Measurements from ENCODE around the gene LY6G6C.

LY6G6C gene

GRCh38 chr6:31701666-31702404, 19.7 kb downstream of the LY6G6C start:
- Histone ChIP-seq H3K9ac (ENCODE audit: low read length) (peak overlapping the region; percentile 76), H3K27ac (ENCODE audit: low read depth, low read length) (no peak overlapping the region), H3K4me3 (ENCODE audit: low read depth, low read length) (peak overlapping the region; percentile 70), H3K9me3 (ENCODE audit: control insufficient read depth, insufficient read depth, low read depth, low read length) (no peaks in the 10 kb centered on the region), H3K36me3 (ENCODE audit: control insufficient read depth, insufficient read depth, low read length) (peaks cover 15% of the 10 kb centered on the region), H3K4me1 (ENCODE audit: control insufficient read depth, insufficient read depth, low read length) (peaks cover 7% of the 10 kb centered on the region), H3K27me3 (ENCODE audit: control insufficient read depth, insufficient read depth, low read length) (no peaks in the 10 kb centered on the region)

GRCh38 chr6:31700740-31701401, 20.7 kb downstream of the LY6G6C start:
- no peak overlapping the region for H3K27ac ChIP-seq (ENCODE audit: low read depth, low read length)
- H3K36me3 ChIP-seq (ENCODE audit: control insufficient read depth, insufficient read depth, low read length): peaks cover 19% of the 10 kb centered on the region
- H3K9me3 ChIP-seq (ENCODE audit: control insufficient read depth, insufficient read depth, low read depth, low read length): no peaks in the 10 kb centered on the region
- H3K4me3 ChIP-seq (ENCODE audit: low read depth, low read length): no peak overlapping the region
- no peaks in the 10 kb centered on the region for H3K27me3 ChIP-seq (ENCODE audit: control insufficient read depth, insufficient read depth, low read length)
- no peak overlapping the region for H3K9ac ChIP-seq (ENCODE audit: low read length)
- H3K4me1 ChIP-seq (ENCODE audit: control insufficient read depth, insufficient read depth, low read length): peaks cover 7% of the 10 kb centered on the region

DNA sequence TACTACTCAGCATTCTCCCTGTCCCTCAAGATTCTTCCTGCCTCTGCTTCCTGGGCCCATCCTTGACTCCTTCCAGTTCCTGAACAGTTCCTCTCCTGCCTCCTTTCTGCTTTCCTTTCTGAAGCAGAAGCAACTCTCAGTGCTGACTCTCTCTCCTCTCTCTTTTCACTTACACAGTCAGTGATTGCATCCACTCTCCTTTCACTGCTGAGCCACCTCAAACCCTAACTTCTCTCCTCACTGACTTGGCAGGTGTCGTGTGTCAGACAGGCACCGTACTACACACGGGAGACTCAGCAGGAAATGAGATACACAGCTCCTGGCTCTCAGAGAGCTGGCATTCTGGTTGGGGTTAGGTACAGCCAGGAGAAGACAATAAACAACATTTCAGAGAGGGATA, 24.0 kb downstream of the LY6G6C start:
- peaks cover 7% of the 10 kb centered on the region for H3K4me1 ChIP-seq (ENCODE audit: control insufficient read depth, insufficient read depth, low read length)
- no peak overlapping the region for H3K9ac ChIP-seq (ENCODE audit: low read length)
- no peaks in the 10 kb centered on the region for H3K9me3 ChIP-seq (ENCODE audit: control insufficient read depth, insufficient read depth, low read depth, low read length)
- H3K27me3 ChIP-seq (ENCODE audit: control insufficient read depth, insufficient read depth, low read length): no peaks in the 10 kb centered on the region
- no peak overlapping the region for H3K4me3 ChIP-seq (ENCODE audit: low read depth, low read length)
- peaks cover 39% of the 10 kb centered on the region for H3K36me3 ChIP-seq (ENCODE audit: control insufficient read depth, insufficient read depth, low read length)
- no peak overlapping the region for H3K27ac ChIP-seq (ENCODE audit: low read depth, low read length)

DNA sequence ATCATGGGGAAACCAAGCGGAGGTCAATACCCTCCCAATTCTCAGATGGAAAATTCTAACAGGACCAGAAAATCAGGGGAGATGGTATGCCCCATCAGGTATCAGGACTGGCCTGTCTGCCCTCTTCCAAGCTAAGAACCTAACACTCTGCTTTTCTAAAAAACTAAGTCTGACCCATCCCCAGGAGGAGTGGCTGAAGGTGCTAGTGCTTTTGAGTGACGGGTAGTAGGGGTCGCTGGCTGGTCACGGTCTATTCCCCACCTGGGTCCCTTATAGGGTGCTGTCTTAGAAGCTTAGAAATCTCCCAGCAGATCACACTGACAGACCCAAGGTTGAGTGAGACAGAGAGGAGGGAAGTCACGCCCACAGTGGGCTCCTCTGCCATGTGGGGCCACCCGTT, 28.0 kb downstream of the LY6G6C start:
- Histone ChIP-seq H3K4me1 (ENCODE audit: control insufficient read depth, insufficient read depth, low read length) (peaks cover 7% of the 10 kb centered on the region; the same call in 1 of the 2 replicates), H3K27ac (ENCODE audit: low read depth, low read length) (no peak overlapping the region), H3K4me3 (ENCODE audit: low read depth, low read length) (no peak overlapping the region), H3K9me3 (ENCODE audit: control insufficient read depth, insufficient read depth, low read depth, low read length) (no peaks in the 10 kb centered on the region), H3K27me3 (ENCODE audit: control insufficient read depth, insufficient read depth, low read length) (no peaks in the 10 kb centered on the region), H3K36me3 (ENCODE audit: control insufficient read depth, insufficient read depth, low read length) (peaks cover 64% of the 10 kb centered on the region), H3K9ac (ENCODE audit: low read length) (no peak overlapping the region)

DNA sequence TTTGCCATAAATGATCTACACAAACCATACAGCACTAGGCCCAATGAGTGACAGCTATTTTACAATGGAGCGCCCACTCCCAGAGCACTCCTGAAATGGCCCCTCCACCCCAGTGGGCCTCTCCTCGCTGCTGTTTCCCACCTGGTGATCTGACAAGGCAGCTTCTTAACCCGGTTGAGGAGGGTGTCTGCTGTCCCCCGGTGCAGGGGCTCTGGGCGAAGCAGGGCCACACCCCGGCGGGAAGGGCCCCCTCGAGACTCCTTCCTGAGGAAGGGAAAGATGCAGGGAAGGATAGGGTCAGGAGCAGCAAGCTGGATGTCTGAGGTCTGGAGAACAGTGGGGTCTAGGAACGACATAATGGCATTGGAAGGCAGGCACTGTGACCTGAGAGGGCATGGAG, 28.7 kb downstream of the LY6G6C start:
- H3K4me1 ChIP-seq (ENCODE audit: control insufficient read depth, insufficient read depth, low read length): peaks cover 7% of the 10 kb centered on the region; the same call in 1 of the 2 replicates
- H3K4me3 ChIP-seq (ENCODE audit: low read depth, low read length): no peak overlapping the region
- H3K9ac ChIP-seq (ENCODE audit: low read length): no peak overlapping the region
- peaks cover 71% of the 10 kb centered on the region for H3K36me3 ChIP-seq (ENCODE audit: control insufficient read depth, insufficient read depth, low read length)
- H3K27me3 ChIP-seq (ENCODE audit: control insufficient read depth, insufficient read depth, low read length): no peaks in the 10 kb centered on the region
- no peak overlapping the region for H3K27ac ChIP-seq (ENCODE audit: low read depth, low read length)
- H3K9me3 ChIP-seq (ENCODE audit: control insufficient read depth, insufficient read depth, low read depth, low read length): no peaks in the 10 kb centered on the region

DNA sequence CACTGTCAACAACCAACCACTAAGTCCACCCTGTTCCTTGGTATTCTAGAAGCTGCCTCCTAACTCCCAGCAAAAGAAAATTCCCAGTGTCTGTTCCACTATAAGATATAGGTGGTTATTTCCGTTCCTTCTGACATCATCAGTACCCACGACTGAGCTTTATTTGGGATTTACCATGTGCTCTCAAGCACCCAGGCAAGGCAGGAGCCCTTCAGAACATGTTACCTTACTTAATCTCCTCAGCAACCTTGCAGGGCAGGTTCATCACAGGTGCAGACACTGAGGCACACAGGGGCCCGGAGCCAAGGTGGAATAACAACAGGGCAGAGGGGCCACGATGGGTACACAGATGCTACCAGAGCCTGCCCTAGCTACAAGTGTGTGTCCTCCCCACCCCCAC, 29.2 kb downstream of the LY6G6C start:
- Histone ChIP-seq H3K27me3 (ENCODE audit: control insufficient read depth, insufficient read depth, low read length) (no peaks in the 10 kb centered on the region), H3K36me3 (ENCODE audit: control insufficient read depth, insufficient read depth, low read length) (peaks cover 72% of the 10 kb centered on the region), H3K9ac (ENCODE audit: low read length) (no peak overlapping the region), H3K4me3 (ENCODE audit: low read depth, low read length) (no peak overlapping the region), H3K27ac (ENCODE audit: low read depth, low read length) (no peak overlapping the region), H3K9me3 (ENCODE audit: control insufficient read depth, insufficient read depth, low read depth, low read length) (no peaks in the 10 kb centered on the region), H3K4me1 (ENCODE audit: control insufficient read depth, insufficient read depth, low read length) (peaks cover 7% of the 10 kb centered on the region; the same call in 1 of the 2 replicates)

DNA sequence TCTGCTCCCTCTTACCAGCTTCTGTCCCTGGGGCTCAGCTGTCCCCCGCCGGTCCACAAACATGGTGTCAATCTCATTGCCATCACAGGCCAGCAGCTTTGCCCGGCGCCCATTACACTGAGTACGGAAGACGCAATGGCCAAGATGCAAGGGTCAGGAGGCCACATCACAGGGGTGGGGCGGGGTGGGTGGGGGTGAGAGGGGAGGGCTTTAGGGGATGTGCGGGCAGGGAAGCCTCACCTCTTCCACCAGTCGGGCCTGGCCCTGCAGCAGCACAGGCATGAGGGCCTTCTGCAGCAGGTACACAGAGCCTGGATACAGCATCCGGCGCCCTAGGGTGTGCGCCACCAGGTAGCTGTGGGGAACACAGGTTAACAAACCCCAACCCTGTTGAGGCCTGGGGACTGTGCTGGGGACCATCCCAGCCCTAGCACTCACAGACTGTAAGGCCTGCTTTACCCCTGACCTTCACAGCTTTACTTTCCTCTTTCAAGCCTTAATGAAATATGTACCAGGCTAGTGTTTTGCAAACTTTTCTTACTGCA, 29.9 kb downstream of the LY6G6C start:
- peaks cover 7% of the 10 kb centered on the region; the same call in 1 of the 2 replicates for H3K4me1 ChIP-seq (ENCODE audit: control insufficient read depth, insufficient read depth, low read length)
- H3K9ac ChIP-seq (ENCODE audit: low read length): no peak overlapping the region
- H3K36me3 ChIP-seq (ENCODE audit: control insufficient read depth, insufficient read depth, low read length): peaks cover 72% of the 10 kb centered on the region
- no peaks in the 10 kb centered on the region for H3K27me3 ChIP-seq (ENCODE audit: control insufficient read depth, insufficient read depth, low read length)
- H3K4me3 ChIP-seq (ENCODE audit: low read depth, low read length): no peak overlapping the region
- no peak overlapping the region for H3K27ac ChIP-seq (ENCODE audit: low read depth, low read length)
- no peaks in the 10 kb centered on the region for H3K9me3 ChIP-seq (ENCODE audit: control insufficient read depth, insufficient read depth, low read depth, low read length)

- Histone ChIP-seq H3K4me3 (ENCODE audit: low read depth, low read length) (no peak overlapping the region), H3K27me3 (ENCODE audit: control insufficient read depth, insufficient read depth, low read length) (no peaks in the 10 kb centered on the region), H3K9me3 (ENCODE audit: control insufficient read depth, insufficient read depth, low read depth, low read length) (no peaks in the 10 kb centered on the region), H3K36me3 (ENCODE audit: control insufficient read depth, insufficient read depth, low read length) (peaks cover 76% of the 10 kb centered on the region), H3K9ac (ENCODE audit: low read length) (no peak overlapping the region), H3K27ac (ENCODE audit: low read depth, low read length) (no peak overlapping the region), H3K4me1 (ENCODE audit: control insufficient read depth, insufficient read depth, low read length) (peaks cover 7% of the 10 kb centered on the region; the same call in 1 of the 2 replicates)
These were observed 30.5 kb downstream of the LY6G6C start for GRCh38 chr6:31691078-31691463.

- Histone ChIP-seq H3K27ac (ENCODE audit: low read depth, low read length) (no peak overlapping the region), H3K9ac (ENCODE audit: low read length) (no peak overlapping the region), H3K4me3 (ENCODE audit: low read depth, low read length) (no peak overlapping the region; the same call in 1 of the 2 replicates), H3K36me3 (ENCODE audit: control insufficient read depth, insufficient read depth, low read length) (peaks cover 76% of the 10 kb centered on the region), H3K27me3 (ENCODE audit: control insufficient read depth, insufficient read depth, low read length) (no peaks in the 10 kb centered on the region), H3K9me3 (ENCODE audit: control insufficient read depth, insufficient read depth, low read depth, low read length) (no peaks in the 10 kb centered on the region), H3K4me1 (ENCODE audit: control insufficient read depth, insufficient read depth, low read length) (peaks cover 7% of the 10 kb centered on the region; the same call in 1 of the 2 replicates)
These were observed 31.1 kb downstream of the LY6G6C start for GRCh38 chr6:31690231-31691077.

GRCh38 chr6:31689249-31690110, 32.1 kb downstream of the LY6G6C start:
- H3K9me3 ChIP-seq (ENCODE audit: control insufficient read depth, insufficient read depth, low read depth, low read length): no peaks in the 10 kb centered on the region
- peaks cover 69% of the 10 kb centered on the region for H3K36me3 ChIP-seq (ENCODE audit: control insufficient read depth, insufficient read depth, low read length)
- H3K27ac ChIP-seq (ENCODE audit: low read depth, low read length): no peak overlapping the region
- peaks cover 7% of the 10 kb centered on the region; the same call in 1 of the 2 replicates for H3K4me1 ChIP-seq (ENCODE audit: control insufficient read depth, insufficient read depth, low read length)
- H3K4me3 ChIP-seq (ENCODE audit: low read depth, low read length): no peak overlapping the region
- no peaks in the 10 kb centered on the region for H3K27me3 ChIP-seq (ENCODE audit: control insufficient read depth, insufficient read depth, low read length)
- H3K9ac ChIP-seq (ENCODE audit: low read length): no peak overlapping the region
